ENCODE results near the gene FBXO40. TPM values are rescaled to one million over a fixed set of nuclear protein-coding genes. Genes with fewer than 3 reads are reported as not detected.

The FBXO40 gene
- total and polyA plus RNA-seq, 2 of the 13 experiments (the other 11 are each of a cell fraction or from before 2014, with no cell fraction given): not detected

DNA sequence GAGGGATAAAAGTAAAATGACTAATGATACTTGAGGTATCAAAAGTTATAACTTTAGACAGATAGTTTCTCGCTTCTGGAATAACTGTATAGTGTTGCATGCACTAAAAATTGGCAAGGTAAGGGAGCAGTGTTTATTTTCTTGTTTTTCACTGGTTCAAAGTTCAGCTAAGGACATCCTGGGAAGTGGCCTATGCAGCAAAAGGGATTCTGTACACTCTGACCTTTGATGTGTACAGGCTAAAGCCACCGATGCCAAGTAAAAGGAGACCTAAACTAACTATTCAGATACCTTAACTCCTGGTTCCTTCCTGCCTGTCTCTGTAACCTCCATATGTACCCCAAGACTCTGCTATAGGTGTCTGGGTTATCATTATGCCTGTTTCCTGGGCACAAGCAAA, 1.7 kb downstream of the FBXO40 start:
- Histone ChIP-seq H2AFZ (ENCODE audit: low read length) (no peak overlapping the region), H4K20me1 (ENCODE audit: insufficient read depth, low read length) (no peaks in the 10 kb centered on the region), H3K4me2 (ENCODE audit: low read depth, low read length) (no peak overlapping the region), H3K27me3 (ENCODE audit: control insufficient read depth in 1 of 2, insufficient read depth in 2 of 2, low read length in 2 of 2) (no peaks in the 10 kb centered on the region), H3K36me3 (replicated peaks in 1 of 2; ENCODE audit: control insufficient read depth in 1 of 2, insufficient read depth in 2 of 2, low read length in 2 of 2) (no peaks in the 10 kb centered on the region), H3K9ac (ENCODE audit: insufficient read depth, low read depth, low read length) (no peak overlapping the region), H3K27ac (ENCODE audit: extremely low read length, insufficient read depth, low read length) (no peak overlapping the region), H3K4me3 (replicated peaks in 1 of 3; ENCODE audit: insufficient read depth in 1 of 3, low read depth in 2 of 3, low read length in 3 of 3) (no peak overlapping the region), H3K4me1 (ENCODE audit: insufficient read depth, low read length) (peaks cover 13% of the 10 kb centered on the region), H3K9me3 (ENCODE audit: low read length) (no peaks in the 10 kb centered on the region), H3K79me2 (ENCODE audit: insufficient read depth, low read length) (no peaks in the 10 kb centered on the region)
- DNase-seq (ENCODE audit: low spot score) (peak; percentile 34), FAIRE-seq (peak; percentile 26), ATAC-seq (peak; percentile 92)
- in situ Hi-C loops (cut with HindIII; ENCODE audit: extremely low pct_ligation_motif_present, low pct_unique_long_range_greater_than_20kb): no loop called here
- intact Hi-C loops (cut with micrococcal nuclease; ENCODE audit: unreplicated experiment): no loop called here
- no TSS peak for BruUV-seq (replicated peaks)
- CTCF ChIA-PET (ENCODE audit: low intra/inter-chr PET ratio, low total read pairs): no interaction called here
- POLR2A ChIA-PET: no interaction called here
- 0% methylated on average over 2 of the region's 2 CpGs for WGBS (ENCODE audit: low lambda C conversion rate)
- TF ChIP-seq SMAD3 (CRISPR knock-in tag; IDR thresholded peaks at IDR 0.05) (0 out of 2 replicates have a peak, but pooled peaks have one; percentile 22), NFE2 (CRISPR knock-in tag; IDR thresholded peaks at IDR 0.05) (no peak), HNF4A (CRISPR knock-in tag; IDR thresholded peaks at IDR 0.05) (peak; percentile 86), NR2C2 (CRISPR knock-in tag; IDR thresholded peaks at IDR 0.05; ENCODE audit: borderline replicate concordance) (peak; percentile 66; the same call in 1 of the 2 replicates), FOXA3 (CRISPR knock-in tag; IDR thresholded peaks at IDR 0.05) (peak; percentile 55), EED (CRISPR knock-in tag; IDR thresholded peaks at IDR 0.05) (no peak), ZBTB42 (CRISPR knock-in tag; IDR thresholded peaks at IDR 0.05) (no peak), HMG20A (CRISPR knock-in tag; IDR thresholded peaks at IDR 0.05; ENCODE audit: borderline replicate concordance) (peak; percentile 18; the same call in 1 of the 2 replicates), ESRRA (CRISPR knock-in tag; IDR thresholded peaks at IDR 0.05; ENCODE audit: low read depth) (peak; percentile 43; the same call in 1 of the 2 replicates), NR2F2 (IDR thresholded peaks at IDR 0.05; ENCODE audit: borderline replicate concordance, low read depth) (peak; percentile 35; the same call in 1 of the 2 replicates), RORA (CRISPR knock-in tag; IDR thresholded peaks at IDR 0.05) (no peak), NR2F1 (CRISPR knock-in tag; IDR thresholded peaks at IDR 0.05) (peak; percentile 58 to 75; a peak in 2 of 4 replicates), ZNF296 (CRISPR knock-in tag; conservative IDR thresholded peaks at IDR 0.05) (no peak), RXRB (CRISPR knock-in tag; IDR thresholded peaks at IDR 0.05; ENCODE audit: borderline replicate concordance) (peak; percentile 81), CBX2 (IDR thresholded peaks at IDR 0.05; ENCODE audit: low read depth, low read length) (no peak), CBX2 (CRISPR knock-in tag; IDR thresholded peaks at IDR 0.05; ENCODE audit: low read depth) (no peak), SPEN (CRISPR knock-in tag; IDR thresholded peaks at IDR 0.05; ENCODE audit: low read depth) (no peak), ETV6 (CRISPR knock-in tag; conservative IDR thresholded peaks at IDR 0.05) (no peak), ZNF713 (CRISPR knock-in tag; IDR thresholded peaks at IDR 0.05) (no peak), RARA (CRISPR knock-in tag; IDR thresholded peaks at IDR 0.05) (0 out of 2 replicates have a peak, but pooled peaks have one; percentile 44), ZNF761 (CRISPR knock-in tag; conservative IDR thresholded peaks at IDR 0.05) (no peak), ELF1 (CRISPR knock-in tag; IDR thresholded peaks at IDR 0.05) (no peak), NAIF1 (CRISPR knock-in tag; IDR thresholded peaks at IDR 0.05; ENCODE audit: borderline replicate concordance) (no peak)
- TF ChIP-seq, protein P1, sequence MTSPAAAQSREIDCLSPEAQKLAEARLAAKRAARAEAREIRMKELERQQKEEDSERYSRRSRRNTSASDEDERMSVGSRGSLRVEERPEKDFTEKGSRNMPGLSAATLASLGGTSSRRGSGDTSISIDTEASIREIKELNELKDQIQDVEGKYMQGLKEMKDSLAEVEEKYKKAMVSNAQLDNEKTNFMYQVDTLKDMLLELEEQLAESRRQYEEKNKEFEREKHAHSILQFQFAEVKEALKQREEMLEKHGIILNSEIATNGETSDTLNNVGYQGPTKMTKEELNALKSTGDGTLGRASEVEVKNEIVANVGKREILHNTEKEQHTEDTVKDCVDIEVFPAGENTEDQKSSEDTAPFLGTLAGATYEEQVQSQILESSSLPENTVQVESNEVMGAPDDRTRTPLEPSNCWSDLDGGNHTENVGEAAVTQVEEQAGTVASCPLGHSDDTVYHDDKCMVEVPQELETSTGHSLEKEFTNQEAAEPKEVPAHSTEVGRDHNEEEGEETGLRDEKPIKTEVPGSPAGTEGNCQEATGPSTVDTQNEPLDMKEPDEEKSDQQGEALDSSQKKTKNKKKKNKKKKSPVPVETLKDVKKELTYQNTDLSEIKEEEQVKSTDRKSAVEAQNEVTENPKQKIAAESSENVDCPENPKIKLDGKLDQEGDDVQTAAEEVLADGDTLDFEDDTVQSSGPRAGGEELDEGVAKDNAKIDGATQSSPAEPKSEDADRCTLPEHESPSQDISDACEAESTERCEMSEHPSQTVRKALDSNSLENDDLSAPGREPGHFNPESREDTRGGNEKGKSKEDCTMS (CRISPR knock-in tag; conservative IDR thresholded peaks at IDR 0.05): no peak
- TF ChIP-seq, protein P2, sequence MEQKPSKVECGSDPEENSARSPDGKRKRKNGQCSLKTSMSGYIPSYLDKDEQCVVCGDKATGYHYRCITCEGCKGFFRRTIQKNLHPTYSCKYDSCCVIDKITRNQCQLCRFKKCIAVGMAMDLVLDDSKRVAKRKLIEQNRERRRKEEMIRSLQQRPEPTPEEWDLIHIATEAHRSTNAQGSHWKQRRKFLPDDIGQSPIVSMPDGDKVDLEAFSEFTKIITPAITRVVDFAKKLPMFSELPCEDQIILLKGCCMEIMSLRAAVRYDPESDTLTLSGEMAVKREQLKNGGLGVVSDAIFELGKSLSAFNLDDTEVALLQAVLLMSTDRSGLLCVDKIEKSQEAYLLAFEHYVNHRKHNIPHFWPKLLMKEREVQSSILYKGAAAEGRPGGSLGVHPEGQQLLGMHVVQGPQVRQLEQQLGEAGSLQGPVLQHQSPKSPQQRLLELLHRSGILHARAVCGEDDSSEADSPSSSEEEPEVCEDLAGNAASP (CRISPR knock-in tag; IDR thresholded peaks at IDR 0.05; ENCODE audit: borderline replicate concordance): peak; percentile 93

All from HepG2 (cell line).